T-helper 2 cell treated with Interferon-gamma antibody and Interleukin-4, amounts not matched to agents 5 μg/mL and 100 μg/mL, for 36 hours (primary cell): ENCODE data around the gene SNX32.
A peak's percentile ranks its signal among the peaks of the same experiment; 100 is the strongest.

Source experiments
- DNase-seq: peaks from one replicate; pipeline ENCODE4 v3.0.0; 2021; ENCODE audit warnings: low spot score
- H3K27ac Mint-ChIP-seq: one replicate; pipeline ENCODE4 v1.8.0; 2021; ENCODE audit warnings: mild to moderate bottlenecking, mixed read lengths
- H3K27me3 Mint-ChIP-seq: one replicate; pipeline ENCODE4 v1.8.0; 2021; ENCODE audit warnings: low read depth, mixed read lengths
- H3K36me3 Mint-ChIP-seq: one replicate; pipeline ENCODE4 v1.8.0; 2021; ENCODE audit warnings: low read depth, mixed read lengths
- H3K4me1 Mint-ChIP-seq: one replicate; pipeline ENCODE4 v1.8.0; 2021; ENCODE audit warnings: low read depth, mixed read lengths
- H3K4me3 Mint-ChIP-seq: one replicate; pipeline ENCODE4 v1.8.0; 2022; ENCODE audit warnings: mild to moderate bottlenecking, moderate library complexity, mixed read lengths
- H3K9me3 Mint-ChIP-seq: one replicate; pipeline ENCODE4 v1.8.0; 2021; ENCODE audit warnings: mixed read lengths

The SNX32 gene

DNA sequence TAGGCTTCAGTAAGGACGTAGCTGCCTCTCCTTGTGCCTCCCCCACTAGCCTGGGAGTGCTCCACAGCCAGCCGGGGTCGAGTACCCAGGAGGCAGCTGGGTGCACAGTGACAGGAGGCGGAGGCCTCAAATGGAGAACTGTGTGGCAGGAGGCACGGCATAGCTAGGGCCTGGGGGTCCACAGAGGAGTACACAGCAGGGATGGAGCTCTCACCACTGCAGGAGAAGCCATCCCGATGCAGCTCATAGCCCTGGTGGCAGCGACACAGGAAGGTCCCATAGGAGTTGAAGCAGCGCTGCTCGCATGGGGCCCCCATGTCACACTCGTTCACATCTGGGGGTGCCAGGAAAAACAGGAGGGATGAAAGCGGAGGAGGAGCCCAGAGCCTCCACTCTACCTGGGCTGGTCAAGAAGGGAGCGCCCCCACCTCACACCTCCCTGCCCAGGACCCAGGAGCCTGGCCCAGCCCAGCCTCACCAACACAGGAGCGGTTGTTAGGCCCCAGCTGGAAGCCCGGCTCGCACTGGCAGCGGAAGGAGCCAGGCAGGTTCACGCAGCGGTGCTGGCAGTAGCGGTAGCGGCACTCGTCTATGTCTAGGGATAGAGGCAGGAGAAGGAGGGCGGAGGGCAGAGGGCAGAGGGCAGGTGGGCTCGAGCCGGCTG lies 36.0 kb downstream of the SNX32 start:
- Mint-ChIP-seq H3K36me3 (peaks cover 19% of the 10 kb centered on the region), H3K27ac (peak overlapping the region; percentile 15), H3K4me1 (peaks cover 19% of the 10 kb centered on the region), H3K27me3 (peaks cover 3% of the 10 kb centered on the region), H3K9me3 (no peaks in the 10 kb centered on the region), H3K4me3 (no peak overlapping the region)
- no peak for DNase-seq

DNA sequence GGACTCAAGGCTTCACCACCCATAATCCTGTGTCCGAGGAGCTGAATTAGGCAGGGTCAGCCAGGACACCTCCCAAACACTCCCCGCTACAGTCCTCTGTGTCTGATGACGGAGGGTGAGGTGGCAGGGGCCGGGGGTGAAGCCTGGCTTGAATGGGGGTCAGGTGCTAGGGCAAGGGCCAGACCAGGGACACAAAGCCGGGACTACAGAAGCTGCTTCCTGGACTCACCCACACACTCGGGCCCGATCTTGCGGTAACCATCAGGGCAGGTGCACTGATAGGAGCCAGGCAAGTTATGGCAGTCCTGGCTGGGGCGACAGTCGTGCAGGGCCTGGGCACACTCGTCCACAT lies 36.5 kb downstream of the SNX32 start:
- DNase-seq: no peak
- H3K36me3 Mint-ChIP-seq: peaks cover 15% of the 10 kb centered on the region
- H3K9me3 Mint-ChIP-seq: no peaks in the 10 kb centered on the region
- H3K27me3 Mint-ChIP-seq: peaks cover 3% of the 10 kb centered on the region
- no peak overlapping the region for H3K4me3 Mint-ChIP-seq
- peak overlapping the region; percentile 62 for H3K27ac Mint-ChIP-seq
- H3K4me1 Mint-ChIP-seq: peaks cover 17% of the 10 kb centered on the region

DNA sequence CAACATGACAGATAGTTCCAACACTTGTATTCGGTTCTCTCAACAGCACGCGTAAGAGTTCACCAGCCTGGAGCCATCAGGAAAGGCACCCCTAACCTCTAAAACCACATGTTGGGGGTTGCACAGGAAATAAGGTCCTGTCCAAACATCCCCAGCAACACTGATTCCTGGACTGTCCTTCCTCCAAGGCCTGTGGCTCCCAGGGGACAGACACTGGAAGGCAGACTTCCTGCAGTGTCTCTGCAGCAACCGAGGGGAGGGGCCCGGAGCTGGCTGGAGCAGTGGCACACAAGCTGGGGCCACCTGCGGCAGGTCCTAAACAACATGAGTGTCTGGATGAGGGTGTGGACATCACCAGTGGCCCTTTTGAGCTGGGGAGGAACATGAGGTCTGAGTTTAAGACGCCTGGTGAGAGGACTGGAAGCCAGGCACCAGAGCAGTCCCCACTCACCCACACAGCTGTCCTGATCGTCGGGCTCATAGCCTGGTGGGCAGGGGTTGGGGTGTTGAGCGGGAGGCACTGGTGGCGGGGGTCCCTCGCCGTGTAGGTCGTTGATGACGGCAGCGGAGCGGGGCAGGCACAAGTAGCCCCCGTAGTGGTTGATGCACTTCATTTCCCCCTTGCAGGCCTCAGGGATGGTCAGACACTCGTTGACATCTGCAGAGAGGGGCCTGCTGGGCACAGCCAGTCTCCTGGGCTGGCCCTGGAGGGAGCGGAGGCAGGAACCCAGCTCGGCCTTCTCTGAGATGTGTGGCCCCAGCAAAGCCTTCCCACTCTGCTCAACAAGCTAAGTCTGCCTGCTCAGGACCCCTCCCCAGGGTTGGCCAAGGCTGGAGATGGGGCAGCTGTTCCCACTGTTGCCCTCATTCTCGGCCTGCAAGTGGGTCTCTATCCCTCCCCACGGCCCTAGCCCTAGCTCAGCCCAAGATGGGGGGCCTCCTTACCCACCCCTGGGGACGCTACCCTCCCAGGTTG lies 37.2 kb downstream of the SNX32 start:
- peaks cover 3% of the 10 kb centered on the region for H3K27me3 Mint-ChIP-seq
- H3K36me3 Mint-ChIP-seq: peaks cover 9% of the 10 kb centered on the region
- peak overlapping the region; percentile 62 for H3K27ac Mint-ChIP-seq
- H3K4me1 Mint-ChIP-seq: peaks cover 17% of the 10 kb centered on the region
- peak overlapping the region; percentile 36 for H3K4me3 Mint-ChIP-seq
- H3K9me3 Mint-ChIP-seq: no peaks in the 10 kb centered on the region
- no peak for DNase-seq

DNA sequence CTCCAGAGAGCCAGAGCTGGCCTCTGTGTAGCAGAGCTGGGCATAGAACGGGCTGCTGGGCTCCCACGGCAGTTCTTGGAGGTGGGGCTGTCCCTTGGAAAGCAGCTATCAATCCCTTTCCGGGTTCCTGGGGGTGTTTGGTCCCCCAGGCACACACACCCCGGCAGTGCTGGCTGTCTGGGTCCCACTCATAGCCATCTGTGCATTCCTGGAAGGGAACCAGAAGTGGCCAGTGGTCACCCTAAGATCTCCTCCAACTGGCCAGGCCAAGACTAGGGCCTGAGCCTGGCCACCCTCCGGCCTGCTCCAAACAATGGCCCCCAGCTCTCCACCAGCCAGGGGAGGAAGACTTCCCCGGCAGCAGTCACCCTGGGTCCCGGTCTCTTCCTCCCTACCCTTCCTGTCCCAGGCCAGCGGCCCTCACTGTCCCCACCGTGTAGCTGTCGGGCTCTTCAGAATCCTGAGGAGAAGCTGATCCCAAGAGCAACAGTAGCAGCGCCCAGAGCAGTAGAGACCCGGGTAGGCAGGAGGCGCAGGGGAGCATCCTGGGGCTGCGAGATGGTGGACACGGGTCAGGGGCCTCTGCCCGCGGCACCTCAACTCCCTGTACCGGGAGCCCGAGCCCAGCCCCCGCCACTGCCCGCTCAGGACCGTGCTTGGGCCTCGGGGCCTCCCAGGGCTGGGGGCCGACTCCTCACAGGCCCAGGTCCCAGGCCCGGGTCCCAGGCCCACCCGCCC lies 38.2 kb downstream of the SNX32 start:
- no peak for DNase-seq
- peaks cover 17% of the 10 kb centered on the region for H3K4me1 Mint-ChIP-seq
- H3K36me3 Mint-ChIP-seq: peaks cover 5% of the 10 kb centered on the region
- H3K4me3 Mint-ChIP-seq: peak overlapping the region; percentile 36
- H3K9me3 Mint-ChIP-seq: no peaks in the 10 kb centered on the region
- peaks cover 3% of the 10 kb centered on the region for H3K27me3 Mint-ChIP-seq
- H3K27ac Mint-ChIP-seq: peak overlapping the region; percentile 45

DNA sequence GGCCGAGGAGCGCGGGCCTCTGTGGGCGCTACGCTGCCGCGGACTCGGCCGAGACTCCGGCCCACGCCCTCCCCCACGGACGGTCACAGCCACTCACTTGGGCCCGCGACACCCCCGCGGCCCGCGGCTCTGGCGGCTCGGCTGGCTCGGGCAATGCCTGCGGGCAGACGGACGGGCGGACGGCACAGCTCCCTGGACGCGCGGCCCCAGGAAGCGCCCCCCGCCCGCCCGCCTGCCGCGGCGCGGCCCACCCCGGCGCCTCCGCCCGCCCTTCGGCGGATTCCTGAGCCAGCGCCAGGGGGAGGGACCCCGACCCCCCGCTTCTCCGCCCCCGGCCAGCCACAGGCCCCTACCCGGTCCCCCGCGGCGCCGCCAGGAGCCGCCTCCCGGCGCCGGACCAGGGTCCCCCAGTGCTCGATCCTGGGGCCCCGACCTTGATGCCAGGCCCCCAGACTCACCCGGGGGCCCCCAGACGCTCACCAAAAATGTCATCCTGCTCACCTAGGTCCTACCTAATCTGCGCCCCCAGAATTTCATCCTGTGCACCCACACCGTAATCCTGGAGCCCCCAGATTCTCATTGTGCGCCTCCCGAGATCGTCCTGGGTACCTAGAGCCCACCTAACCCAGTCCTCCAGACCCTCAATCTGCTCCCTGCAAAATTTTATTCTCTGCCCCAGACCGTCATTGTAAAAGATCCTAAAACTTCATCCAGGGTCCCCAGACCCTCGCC lies 39.0 kb downstream of the SNX32 start, which contains the start of gene EFEMP2:
TSS of gene EFEMP2 (minus strand) at position 215 of the 732 bp plus-strand sequence. CDS start 446 bp downstream, outside the sequence.
- no peaks in the 10 kb centered on the region for H3K9me3 Mint-ChIP-seq
- H3K27ac Mint-ChIP-seq: peak within 1 kb of the TSS; percentile 89
- peaks cover 3% of the 10 kb centered on the region for H3K27me3 Mint-ChIP-seq
- H3K4me3 Mint-ChIP-seq: peak within 1 kb of the TSS; percentile 92
- no peaks in the 10 kb centered on the region for H3K36me3 Mint-ChIP-seq
- DNase-seq: no peak
- peaks cover 19% of the 10 kb centered on the region for H3K4me1 Mint-ChIP-seq

DNA sequence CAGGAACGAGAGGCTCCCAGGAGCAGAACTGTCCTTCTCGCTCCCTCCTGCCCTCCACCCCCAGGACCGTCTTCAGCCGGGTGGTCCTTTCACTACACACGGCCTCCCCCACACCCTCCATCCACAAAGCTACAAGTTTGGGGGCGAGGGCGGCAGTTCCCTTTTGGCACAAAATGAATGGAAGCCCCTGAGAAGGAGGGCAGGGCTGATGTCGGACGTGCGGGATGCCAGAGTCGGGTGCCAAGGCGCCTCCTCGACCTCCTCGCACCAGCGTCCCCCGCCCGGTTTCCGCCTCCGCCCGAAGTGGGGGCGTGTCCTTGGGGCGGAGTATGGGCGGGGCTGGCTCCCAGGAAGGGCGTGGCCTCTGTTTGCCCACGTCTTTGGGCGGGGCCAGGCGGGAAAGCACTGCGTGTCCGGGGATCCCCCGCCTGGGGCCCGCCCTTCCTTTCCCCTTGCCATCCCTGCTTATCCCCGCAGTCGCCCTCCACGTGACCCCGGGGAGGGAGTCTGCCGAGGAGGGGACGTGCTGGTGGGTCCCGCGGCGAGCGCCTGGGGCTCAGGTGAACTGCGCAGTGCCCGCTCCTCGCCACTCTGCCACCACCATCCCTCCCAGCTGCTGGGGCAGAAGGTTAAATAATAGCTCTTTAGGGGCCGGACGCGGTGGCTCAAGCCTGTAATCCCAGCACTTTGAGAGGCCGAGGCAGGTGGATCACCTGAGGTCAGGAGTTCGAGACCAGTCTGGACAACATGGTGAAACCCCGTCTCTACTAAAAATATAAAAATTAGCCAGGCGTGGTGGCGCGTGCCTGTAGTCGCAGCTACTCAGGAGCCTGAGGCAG lies 39.8 kb downstream of the SNX32 start:
- Mint-ChIP-seq H3K4me1 (peaks cover 19% of the 10 kb centered on the region), H3K27ac (peak overlapping the region; percentile 89)
- peak; percentile 94 for DNase-seq

DNA sequence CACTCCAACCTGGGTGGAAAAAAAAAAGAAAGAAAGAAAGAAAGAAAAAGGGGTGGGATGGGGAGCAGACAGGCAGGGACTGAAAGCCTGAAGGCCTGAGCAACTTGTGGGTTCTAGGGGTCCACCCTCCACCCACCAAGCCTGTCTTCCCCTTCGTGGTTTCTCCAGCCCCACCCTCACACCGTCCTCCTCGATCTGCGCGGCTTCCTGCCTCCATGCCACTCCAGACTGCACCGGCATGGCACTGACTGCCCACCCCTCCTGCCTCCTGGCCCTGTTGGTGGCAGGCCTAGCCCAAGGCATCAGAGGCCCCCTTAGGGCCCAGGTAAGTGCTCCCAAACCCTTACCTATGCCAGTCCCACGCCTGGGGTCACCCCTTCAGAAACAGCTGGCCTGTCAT lies 45.9 kb downstream of the SNX32 start, which contains the start of gene CTSW:
TSS of gene CTSW (plus strand) at position 221 of the 400 bp plus-strand sequence. CDS start at position 239, 18 bp downstream.
- Mint-ChIP-seq H3K4me3 (peak within 1 kb of the TSS; percentile 71), H3K9me3 (no peaks in the 10 kb centered on the region), H3K27ac (peak within 1 kb of the TSS; percentile 76), H3K36me3 (peaks cover 16% of the 10 kb centered on the region), H3K27me3 (no peaks in the 10 kb centered on the region), H3K4me1 (peaks cover 28% of the 10 kb centered on the region)
- DNase-seq: no peak

More for the DNA sequence above, 39.8 kb downstream of the SNX32 start:
- Mint-ChIP-seq H3K9me3 (no peaks in the 10 kb centered on the region), H3K27me3 (peaks cover 3% of the 10 kb centered on the region), H3K36me3 (no peaks in the 10 kb centered on the region), H3K4me3 (peak overlapping the region; percentile 92)

DNA sequence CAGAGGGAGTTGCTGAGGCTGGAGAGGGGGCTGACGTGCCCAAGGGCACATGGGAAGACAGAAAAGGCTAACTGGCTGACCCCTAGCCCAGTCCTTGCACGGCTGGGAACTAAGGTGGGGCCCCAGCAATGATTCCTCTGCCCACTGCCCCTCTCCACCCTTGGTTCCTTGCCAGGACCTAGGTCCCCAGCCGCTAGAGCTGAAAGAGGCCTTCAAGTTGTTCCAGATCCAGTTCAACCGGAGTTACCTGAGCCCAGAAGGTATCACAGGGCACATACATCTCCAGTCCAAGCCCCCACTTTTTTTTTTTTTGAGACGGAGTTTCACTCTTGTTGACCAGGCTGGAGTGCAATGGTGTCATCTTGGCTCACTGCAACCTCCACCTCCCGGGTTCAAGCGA lies 46.3 kb downstream of the SNX32 start:
- DNase-seq: no peak
- H3K4me1 Mint-ChIP-seq: peaks cover 30% of the 10 kb centered on the region
- H3K9me3 Mint-ChIP-seq: no peaks in the 10 kb centered on the region
- H3K36me3 Mint-ChIP-seq: peaks cover 20% of the 10 kb centered on the region
- H3K27me3 Mint-ChIP-seq: no peaks in the 10 kb centered on the region
- peak overlapping the region; percentile 69 for H3K27ac Mint-ChIP-seq
- H3K4me3 Mint-ChIP-seq: peak overlapping the region; percentile 71

DNA sequence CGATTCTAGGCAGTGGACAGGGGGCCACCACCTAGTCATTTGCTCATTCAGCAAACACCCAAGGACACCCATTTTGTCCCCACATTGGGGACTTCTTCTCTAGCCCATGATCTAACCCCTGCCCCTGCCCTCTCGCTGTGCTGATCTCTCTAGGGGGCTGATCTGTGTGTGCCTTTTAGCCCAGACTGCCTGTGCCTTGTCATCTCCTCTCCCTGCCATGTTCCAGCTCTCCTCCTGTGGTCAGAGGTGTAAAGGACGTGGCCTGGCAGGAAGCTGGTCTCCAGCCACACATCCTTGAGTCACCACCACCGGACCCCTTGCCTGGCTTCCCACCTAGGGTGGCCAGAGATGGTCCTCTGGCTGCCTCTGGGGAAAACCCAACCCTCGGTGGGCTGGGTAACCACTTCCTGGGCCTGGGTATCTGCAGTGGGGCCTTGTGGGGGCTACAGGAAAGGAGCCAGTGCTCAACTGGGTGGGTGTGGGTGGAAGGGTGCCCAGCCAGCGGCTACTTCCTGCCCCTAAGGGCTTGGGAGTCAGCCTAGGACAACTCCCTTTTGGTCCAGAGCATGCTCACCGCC lies 47.2 kb downstream of the SNX32 start:
- Mint-ChIP-seq H3K4me3 (peak overlapping the region; percentile 49), H3K36me3 (peaks cover 26% of the 10 kb centered on the region), H3K27ac (peak overlapping the region; percentile 76), H3K9me3 (no peaks in the 10 kb centered on the region), H3K27me3 (no peaks in the 10 kb centered on the region), H3K4me1 (peaks cover 33% of the 10 kb centered on the region)
- no peak for DNase-seq

DNA sequence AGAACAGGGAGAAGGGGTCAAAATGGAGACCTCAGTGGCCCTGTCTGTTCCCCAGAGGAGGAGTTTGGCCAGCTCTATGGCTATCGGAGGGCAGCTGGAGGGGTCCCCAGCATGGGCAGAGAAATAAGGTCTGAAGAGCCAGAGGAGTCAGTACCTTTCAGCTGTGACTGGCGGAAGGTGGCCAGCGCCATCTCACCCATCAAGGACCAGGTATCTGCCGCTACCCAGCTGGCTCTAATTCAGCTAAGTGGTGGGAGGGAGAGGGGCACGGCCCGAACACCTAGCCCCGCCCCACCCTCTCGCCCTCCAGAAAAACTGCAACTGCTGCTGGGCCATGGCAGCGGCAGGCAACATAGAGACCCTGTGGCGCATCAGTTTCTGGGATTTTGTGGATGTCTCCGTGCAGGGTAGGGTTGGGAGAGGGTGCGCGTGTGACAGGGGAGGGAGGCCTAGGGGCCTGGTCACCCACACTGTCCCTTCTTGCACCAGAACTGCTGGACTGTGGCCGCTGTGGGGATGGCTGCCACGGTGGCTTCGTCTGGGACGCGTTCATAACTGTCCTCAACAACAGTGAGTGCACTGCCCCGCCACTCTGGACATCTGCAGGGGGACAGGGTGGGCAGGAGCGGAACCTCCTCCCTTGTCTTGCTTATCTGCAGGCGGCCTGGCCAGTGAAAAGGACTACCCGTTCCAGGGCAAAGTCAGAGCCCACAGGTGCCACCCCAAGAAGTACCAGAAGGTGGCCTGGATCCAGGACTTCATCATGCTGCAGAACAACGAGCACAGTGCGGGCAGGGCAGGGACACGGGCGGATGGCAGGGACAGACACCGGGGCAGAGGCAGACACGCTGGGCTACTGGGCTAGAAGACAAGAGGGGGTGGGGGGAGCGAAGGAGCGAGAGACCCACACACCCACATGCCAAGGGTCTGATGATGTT lies 48.6 kb downstream of the SNX32 start:
- no peak for DNase-seq
- Mint-ChIP-seq H3K4me3 (no peak overlapping the region), H3K27ac (no peak overlapping the region), H3K9me3 (no peaks in the 10 kb centered on the region), H3K4me1 (peaks cover 40% of the 10 kb centered on the region), H3K36me3 (peaks cover 37% of the 10 kb centered on the region), H3K27me3 (no peaks in the 10 kb centered on the region)

DNA sequence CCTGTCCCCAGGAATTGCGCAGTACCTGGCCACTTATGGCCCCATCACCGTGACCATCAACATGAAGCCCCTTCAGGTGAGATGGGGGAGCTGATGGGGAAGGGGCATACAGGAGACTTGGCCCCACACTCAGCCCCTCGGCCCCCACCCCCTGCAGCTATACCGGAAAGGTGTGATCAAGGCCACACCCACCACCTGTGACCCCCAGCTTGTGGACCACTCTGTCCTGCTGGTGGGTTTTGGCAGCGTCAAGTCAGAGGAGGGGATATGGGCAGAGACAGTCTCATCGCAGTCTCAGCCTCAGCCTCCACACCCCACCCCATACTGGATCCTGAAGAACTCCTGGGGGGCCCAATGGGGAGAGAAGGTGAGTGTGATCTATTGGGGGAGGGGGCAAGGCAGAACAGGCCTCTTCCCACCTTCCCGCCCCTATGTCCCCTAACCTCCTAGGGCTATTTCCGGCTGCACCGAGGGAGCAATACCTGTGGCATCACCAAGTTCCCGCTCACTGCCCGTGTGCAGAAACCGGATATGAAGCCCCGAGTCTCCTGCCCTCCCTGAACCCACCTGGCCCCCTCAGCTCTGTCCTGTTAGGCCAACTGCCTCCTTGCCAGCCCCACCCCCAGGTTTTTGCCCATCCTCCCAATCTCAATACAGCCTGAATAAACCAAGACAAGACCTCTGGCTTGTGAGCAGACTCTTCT lies 49.4 kb downstream of the SNX32 start:
- Mint-ChIP-seq H3K9me3 (no peaks in the 10 kb centered on the region), H3K27ac (no peak overlapping the region), H3K36me3 (peaks cover 40% of the 10 kb centered on the region), H3K27me3 (no peaks in the 10 kb centered on the region), H3K4me1 (peaks cover 40% of the 10 kb centered on the region), H3K4me3 (no peak overlapping the region)
- DNase-seq: no peak
